HUES6 (cell line): Measurements from ENCODE around the gene CYP27C1.

Source experiments
- H3K27ac ChIP-seq: 2 replicates; pipeline ENCODE4 v1.7.0; 2013; ENCODE audit warnings: low read depth, mild to moderate bottlenecking, low read length, inconsistent platforms
- H3K27me3 ChIP-seq: 2 replicates; pipeline ENCODE4 v1.6.1; 2013; ENCODE audit warnings: low read length; ENCODE audit not compliant: control insufficient read depth, insufficient read depth
- H3K36me3 ChIP-seq: 2 replicates; pipeline ENCODE4 v1.6.1; 2013; ENCODE audit warnings: low read length; ENCODE audit not compliant: control insufficient read depth, insufficient read depth
- H3K4me1 ChIP-seq: 2 replicates; pipeline ENCODE4 v1.6.1; 2013; ENCODE audit warnings: low read length; ENCODE audit not compliant: control insufficient read depth, insufficient read depth
- H3K4me3 ChIP-seq: 2 replicates; pipeline ENCODE4 v1.5.1; 2013; ENCODE audit warnings: low read depth, low read length
- H3K9ac ChIP-seq: one replicate; pipeline ENCODE4 v1.6.1; 2013; ENCODE audit warnings: mild to moderate bottlenecking, low read length
- H3K9me3 ChIP-seq: 2 replicates; pipeline ENCODE4 v1.6.1; 2013; ENCODE audit warnings: low read depth, low read length; ENCODE audit not compliant: control insufficient read depth, insufficient read depth

The CYP27C1 gene

GRCh38 chr2:127177617-127178263 lies 42.4 kb downstream of the CYP27C1 start:
- Histone ChIP-seq H3K9me3 (peaks cover 12% of the 10 kb centered on the region; the same call in 1 of the 2 replicates), H3K27ac (no peak overlapping the region), H3K9ac (no peak overlapping the region), H3K4me1 (peaks cover 8% of the 10 kb centered on the region), H3K4me3 (no peak overlapping the region), H3K36me3 (no peaks in the 10 kb centered on the region), H3K27me3 (no peaks in the 10 kb centered on the region)

- Histone ChIP-seq H3K36me3 (no peaks in the 10 kb centered on the region), H3K4me3 (no peak overlapping the region), H3K9ac (no peak overlapping the region), H3K27ac (no peak overlapping the region), H3K27me3 (no peaks in the 10 kb centered on the region), H3K4me1 (peaks cover 6% of the 10 kb centered on the region), H3K9me3 (peaks cover 12% of the 10 kb centered on the region; the same call in 1 of the 2 replicates)
These were observed 43.5 kb downstream of the CYP27C1 start for GRCh38 chr2:127176371-127177311.

- peaks cover 15% of the 10 kb centered on the region; the same call in 1 of the 2 replicates for H3K9me3 ChIP-seq
- peaks cover 6% of the 10 kb centered on the region for H3K4me1 ChIP-seq
- H3K9ac ChIP-seq: no peak overlapping the region
- no peaks in the 10 kb centered on the region for H3K27me3 ChIP-seq
- H3K27ac ChIP-seq: no peak overlapping the region
- no peaks in the 10 kb centered on the region for H3K36me3 ChIP-seq
- H3K4me3 ChIP-seq: no peak overlapping the region
These were observed 44.2 kb downstream of the CYP27C1 start for GRCh38 chr2:127175751-127176354.

GRCh38 chr2:127175041-127175721 lies 44.9 kb downstream of the CYP27C1 start:
- Histone ChIP-seq H3K4me3 (no peak overlapping the region), H3K36me3 (no peaks in the 10 kb centered on the region), H3K27ac (no peak overlapping the region), H3K27me3 (no peaks in the 10 kb centered on the region), H3K4me1 (peaks cover 12% of the 10 kb centered on the region), H3K9ac (no peak overlapping the region), H3K9me3 (peaks cover 14% of the 10 kb centered on the region; the same call in 1 of the 2 replicates)

GRCh38 chr2:127174640-127175039 lies 45.5 kb downstream of the CYP27C1 start:
- Histone ChIP-seq H3K27me3 (no peaks in the 10 kb centered on the region), H3K4me1 (peaks cover 14% of the 10 kb centered on the region), H3K36me3 (no peaks in the 10 kb centered on the region), H3K27ac (no peak overlapping the region), H3K9me3 (peaks cover 9% of the 10 kb centered on the region; the same call in 1 of the 2 replicates), H3K9ac (no peak overlapping the region), H3K4me3 (no peak overlapping the region)

- Histone ChIP-seq H3K4me3 (no peak overlapping the region), H3K36me3 (no peaks in the 10 kb centered on the region), H3K9me3 (peaks cover 6% of the 10 kb centered on the region; the same call in 1 of the 2 replicates), H3K27ac (no peak overlapping the region), H3K4me1 (peaks cover 14% of the 10 kb centered on the region), H3K27me3 (no peaks in the 10 kb centered on the region), H3K9ac (no peak overlapping the region)
These were observed 46.0 kb downstream of the CYP27C1 start for GRCh38 chr2:127174136-127174535.

- Histone ChIP-seq H3K9me3 (peaks cover 3% of the 10 kb centered on the region; the same call in 1 of the 2 replicates), H3K4me1 (peaks cover 14% of the 10 kb centered on the region), H3K4me3 (no peak overlapping the region), H3K36me3 (no peaks in the 10 kb centered on the region), H3K9ac (no peak overlapping the region), H3K27ac (no peak overlapping the region), H3K27me3 (no peaks in the 10 kb centered on the region)
These were observed 47.0 kb downstream of the CYP27C1 start for GRCh38 chr2:127173057-127173456.

GRCh38 chr2:127172306-127172705 lies 47.8 kb downstream of the CYP27C1 start:
- H3K36me3 ChIP-seq: no peaks in the 10 kb centered on the region

GRCh38 chr2:127170452-127171197 lies 49.5 kb downstream of the CYP27C1 start:
- Histone ChIP-seq H3K27ac (no peak overlapping the region), H3K4me3 (no peak overlapping the region), H3K27me3 (no peaks in the 10 kb centered on the region), H3K36me3 (no peaks in the 10 kb centered on the region), H3K9ac (no peak overlapping the region), H3K4me1 (peaks cover 10% of the 10 kb centered on the region), H3K9me3 (peaks cover 3% of the 10 kb centered on the region; the same call in 1 of the 2 replicates)

More at GRCh38 chr2:127172306-127172705, 47.8 kb downstream of the CYP27C1 start:
- no peaks in the 10 kb centered on the region for H3K27me3 ChIP-seq
- peaks cover 14% of the 10 kb centered on the region for H3K4me1 ChIP-seq
- H3K9ac ChIP-seq: no peak overlapping the region
- H3K4me3 ChIP-seq: no peak overlapping the region
- peaks cover 3% of the 10 kb centered on the region; the same call in 1 of the 2 replicates for H3K9me3 ChIP-seq
- H3K27ac ChIP-seq: no peak overlapping the region

GRCh38 chr2:127170021-127170420 lies 50.1 kb downstream of the CYP27C1 start:
- H3K9me3 ChIP-seq: peaks cover 3% of the 10 kb centered on the region; the same call in 1 of the 2 replicates
- no peaks in the 10 kb centered on the region for H3K36me3 ChIP-seq
- H3K27ac ChIP-seq: no peak overlapping the region
- no peak overlapping the region for H3K4me3 ChIP-seq
- H3K27me3 ChIP-seq: no peaks in the 10 kb centered on the region
- no peak overlapping the region for H3K9ac ChIP-seq
- H3K4me1 ChIP-seq: peaks cover 14% of the 10 kb centered on the region
